ENCODE data around the gene ADCK1. TPM values are rescaled to one million over a fixed set of nuclear protein-coding genes. Genes with fewer than 3 reads are reported as not detected.

Gene ADCK1
- polyA plus RNA-seq, 1 experiment: 7.3 TPM

GRCh38 chr14:77853919-77854318 is 54.0 kb downstream of the ADCK1 start:
- no peaks in the 10 kb centered on the region for H3K36me3 ChIP-seq (ENCODE audit: control insufficient read depth, insufficient read depth, low read length)
- no peak for DNase-seq (ENCODE audit: low read depth)
- no peak overlapping the region for H3K4me3 ChIP-seq (ENCODE audit: low read depth, low read length)
- POLR2A ChIA-PET: no interaction called here
- CTCF ChIA-PET: interaction anchor here (0.6 to 1.3 kb wide), 2 partner anchors 8 to 10 kb away, joined by 3 to 16 read pairs; no protein-coding TSS in a partner anchor
- H3K27me3 ChIP-seq (ENCODE audit: control insufficient read depth, insufficient read depth, low read length): no peaks in the 10 kb centered on the region
- TF ChIP-seq CTCF (IDR thresholded peaks at IDR 0.05; ENCODE audit: insufficient read depth, low read depth, low read length): no peak

GRCh38 chr14:77856941-77857340 is 57.0 kb downstream of the ADCK1 start:
- H3K27me3 ChIP-seq (ENCODE audit: control insufficient read depth, insufficient read depth, low read length): no peaks in the 10 kb centered on the region
- POLR2A ChIA-PET: no interaction called here
- TF ChIP-seq CTCF (IDR thresholded peaks at IDR 0.05; ENCODE audit: insufficient read depth, low read depth, low read length): no peak
- CTCF ChIA-PET: no interaction called here
- no peaks in the 10 kb centered on the region; the same call in 1 of the 2 replicates for H3K36me3 ChIP-seq (ENCODE audit: control insufficient read depth, insufficient read depth, low read length)
- DNase-seq (ENCODE audit: low read depth): no peak
- H3K4me3 ChIP-seq (ENCODE audit: low read depth, low read length): no peak overlapping the region

DNA sequence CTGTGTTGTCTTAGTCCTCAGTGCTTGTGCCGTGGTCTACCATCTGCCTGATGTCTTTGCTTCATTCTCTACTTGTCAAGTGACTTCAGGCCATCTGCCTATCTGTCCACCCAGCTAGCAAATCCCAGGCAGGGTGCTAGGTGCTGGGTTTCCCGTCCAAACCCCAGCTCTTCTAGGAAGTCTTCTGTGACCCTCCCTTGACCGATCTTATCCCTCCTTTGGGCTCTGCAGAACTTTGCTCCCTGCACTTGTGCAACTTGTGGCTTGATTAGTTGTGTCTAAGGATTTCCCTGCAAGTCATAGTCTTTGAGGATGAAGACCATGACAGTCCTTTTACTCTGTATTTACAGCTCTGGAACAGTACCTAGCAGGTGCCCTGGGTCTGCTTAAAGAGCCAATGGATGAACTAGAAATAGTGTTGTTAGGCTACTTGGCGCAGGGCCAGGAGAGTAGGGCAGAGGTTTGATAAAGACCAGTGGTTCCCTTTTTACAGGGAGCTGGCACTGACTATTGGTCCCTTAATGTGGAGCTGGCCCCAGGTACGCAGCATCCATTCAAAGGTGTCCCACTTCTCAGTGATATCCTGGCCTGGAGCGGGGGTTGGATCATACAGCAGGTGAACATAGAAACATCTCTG is 60.1 kb downstream of the ADCK1 start:
- POLR2A ChIA-PET: no interaction called here
- CTCF ChIA-PET: interaction anchor here (0.6 to 6.9 kb wide), 9 partner anchors 11 to 838 kb away, joined by 3 to 53 read pairs (median 7); no protein-coding TSS in a partner anchor
- Histone ChIP-seq H3K36me3 (ENCODE audit: control insufficient read depth, insufficient read depth, low read length) (no peaks in the 10 kb centered on the region; the same call in 1 of the 2 replicates), H3K27me3 (ENCODE audit: control insufficient read depth, insufficient read depth, low read length) (no peaks in the 10 kb centered on the region), H3K4me3 (ENCODE audit: low read depth, low read length) (no peak overlapping the region)
- no peak for DNase-seq (ENCODE audit: low read depth)
- TF ChIP-seq CTCF (IDR thresholded peaks at IDR 0.05; ENCODE audit: insufficient read depth, low read depth, low read length): no peak

GRCh38 chr14:77861201-77861600 is 61.3 kb downstream of the ADCK1 start:
- no peak for DNase-seq (ENCODE audit: low read depth)

More at GRCh38 chr14:77861201-77861600, 61.3 kb downstream of the ADCK1 start:
- H3K27me3 ChIP-seq (ENCODE audit: control insufficient read depth, insufficient read depth, low read length): no peaks in the 10 kb centered on the region
- POLR2A ChIA-PET: no interaction called here
- TF ChIP-seq CTCF (IDR thresholded peaks at IDR 0.05; ENCODE audit: insufficient read depth, low read depth, low read length): no peak
- no peak overlapping the region for H3K4me3 ChIP-seq (ENCODE audit: low read depth, low read length)
- CTCF ChIA-PET: interaction anchor here (0.6 to 6.9 kb wide), 17 partner anchors 8 to 838 kb away, joined by 3 to 53 read pairs (median 7); no protein-coding TSS in a partner anchor
- H3K36me3 ChIP-seq (ENCODE audit: control insufficient read depth, insufficient read depth, low read length): no peaks in the 10 kb centered on the region; the same call in 1 of the 2 replicates

Measured in BJ (cell line).